H1 (cell line): ENCODE measurements around the gene C2orf42. TPM values are rescaled to one million over a fixed set of nuclear protein-coding genes. Genes with fewer than 3 reads are reported as not detected.

Source experiments
- CTCF ChIA-PET: fragments of 300-600 bp; sonication (Branson Sonifier 250); formaldehyde crosslinking; loops from one replicate; lab custom pipeline; 2021; ENCODE audit not compliant: partially characterized antibody; lab: Charles Lee
- POLR2A ChIA-PET: fragments of 300-600 bp; sonication (Branson Sonifier 250); formaldehyde crosslinking; loops from one replicate; lab custom pipeline; 2021; ENCODE audit warnings: inconsistent platforms; ENCODE audit not compliant: partially characterized antibody; lab: Charles Lee
- DNase-seq, 2 experiments: peaks; one replicate each; pipeline versions ENCODE4 v3.0.0 to v3.0.0-alpha.2; 2010 to 2022; ENCODE audit warnings: low spot score in 2 of 2, low read depth in 1 of 2, mixed read lengths in 1 of 2
- FAIRE-seq: peaks from 2 replicates; lab custom pipeline; 2011; peaks lifted over from hg19 to GRCh38; lab: Jason Lieb, UNC
- H2AFZ ChIP-seq: 2 replicates; pipeline ENCODE4 v1.8.1; 2012; ENCODE audit warnings: low read length, inconsistent platforms
- H2AK5ac ChIP-seq: 2 replicates; pipeline ENCODE4 v1.6.1; 2013; ENCODE audit warnings: low read depth, low read length
- H2BK120ac ChIP-seq: replicated peaks from 2 replicates; pipeline ENCODE3; 2013; ENCODE audit warnings: low read depth, low read length, inconsistent platforms
- H2BK12ac ChIP-seq: 2 replicates; pipeline ENCODE4 v1.6.1; 2013; ENCODE audit warnings: low read depth, low read length
- H2BK15ac ChIP-seq: 2 replicates; pipeline ENCODE4 v1.6.1; 2013; ENCODE audit warnings: low read length
- H2BK20ac ChIP-seq: 2 replicates; pipeline ENCODE4 v1.6.1; 2013; ENCODE audit warnings: low read length
- H2BK5ac ChIP-seq: 2 replicates; pipeline ENCODE4 v1.6.1; 2013; ENCODE audit warnings: low read depth, low read length
- H3K14ac ChIP-seq: 2 replicates; pipeline ENCODE4 v1.6.1; 2013; ENCODE audit warnings: inconsistent platforms; ENCODE audit not compliant: insufficient read length
- H3K18ac ChIP-seq: 2 replicates; pipeline ENCODE4 v1.6.1; 2013; ENCODE audit warnings: low read length; ENCODE audit errors: extremely low read depth
- H3K23ac ChIP-seq: 2 replicates; pipeline ENCODE4 v1.6.1; 2013; ENCODE audit warnings: inconsistent platforms; ENCODE audit not compliant: insufficient read length
- H3K23me2 ChIP-seq: 2 replicates; pipeline ENCODE4 v1.6.1; 2013; ENCODE audit warnings: low read depth, low read length
- H3K27ac ChIP-seq: 2 replicates; pipeline ENCODE4 v1.6.1; 2011; ENCODE audit warnings: low read depth, low read length, inconsistent platforms
- H3K27me3 ChIP-seq, 4 experiments: replicated peaks in 1 of 4; 1 replicate in 1 of 4; 2 replicates in 3 of 4; pipeline versions ENCODE4 v1.6.1 to v1.8.1; 2011 to 2013; ENCODE audit warnings: low read length in 3 of 4, mild to moderate bottlenecking in 3 of 4, inconsistent platforms in 2 of 4, mixed read lengths in 2 of 4, moderate library complexity in 1 of 4; ENCODE audit not compliant: control insufficient read depth in 3 of 4, insufficient read depth in 3 of 4; ENCODE audit errors: extremely low read depth in 1 of 4
- H3K36me3 ChIP-seq, 4 experiments: 2 replicates each; pipeline versions ENCODE4 v1.6.1 to v1.8.1; 2011 to 2013; ENCODE audit warnings: mild to moderate bottlenecking in 4 of 4, low read length in 3 of 4, moderate library complexity in 2 of 4, control low read depth in 1 of 4, inconsistent platforms in 1 of 4; ENCODE audit not compliant: insufficient read depth in 4 of 4, control insufficient read depth in 2 of 4
- H3K4ac ChIP-seq: replicated peaks from 2 replicates; pipeline ENCODE3; 2013; ENCODE audit warnings: low read length, low read depth, mixed read lengths, inconsistent platforms; ENCODE audit not compliant: insufficient read length
- H3K4me1 ChIP-seq, 4 experiments: replicated peaks in 1 of 4; 1 replicate in 1 of 4; 2 replicates in 3 of 4; pipeline versions ENCODE4 v1.6.1 to v1.8.1; 2011 to 2013; ENCODE audit warnings: low read length in 3 of 4, inconsistent platforms in 2 of 4, mixed read lengths in 1 of 4; ENCODE audit not compliant: insufficient read depth in 4 of 4, control insufficient read depth in 3 of 4
- H3K4me2 ChIP-seq, 2 experiments: 2 replicates each; pipeline versions ENCODE4 v1.6.1 to v1.8.1; 2011 to 2013; ENCODE audit warnings: low read depth in 2 of 2, low read length in 2 of 2, control low read depth in 1 of 2, inconsistent platforms in 1 of 2, mild to moderate bottlenecking in 1 of 2; ENCODE audit not compliant: insufficient read depth in 1 of 2
- H3K4me3 ChIP-seq, 4 experiments: fragments of 200-600, 300-600 bp in 1 of 4; sonication (generic), shearing (Covaris generic), sonication (Bioruptor Twin) in 1 of 4; 2 replicates each; pipeline versions ENCODE4 v1.5.1 to v1.8.1; 2011 to 2016; ENCODE audit warnings: low read length in 4 of 4, low read depth in 3 of 4, control low read depth in 2 of 4, inconsistent platforms in 2 of 4, mild to moderate bottlenecking in 2 of 4, mixed read lengths in 1 of 4, moderate library complexity in 1 of 4; ENCODE audit not compliant: insufficient read depth in 2 of 4; ENCODE audit errors: extremely low read depth in 1 of 4
- H3K56ac ChIP-seq: replicated peaks from 2 replicates; pipeline ENCODE3; 2013; ENCODE audit warnings: low read depth, mild to moderate bottlenecking, mixed read lengths, low read length, inconsistent platforms; ENCODE audit not compliant: insufficient read length
- H3K79me1 ChIP-seq: 2 replicates; pipeline ENCODE4 v1.6.1; 2013; ENCODE audit warnings: low read depth, low read length, control low read depth
- H3K79me2 ChIP-seq, 2 experiments: 2 replicates each; pipeline versions ENCODE4 v1.6.1 to v1.8.1; 2012 to 2013; ENCODE audit warnings: low read length in 2 of 2, mild to moderate bottlenecking in 2 of 2, inconsistent platforms in 1 of 2; ENCODE audit not compliant: insufficient read depth in 2 of 2, control insufficient read depth in 1 of 2
- H3K9ac ChIP-seq, 4 experiments: replicated peaks in 1 of 4; 1 replicate in 1 of 4; 2 replicates in 3 of 4; pipeline versions ENCODE4 v1.6.1 to v1.8.1; 2011 to 2013; ENCODE audit warnings: low read depth in 3 of 4, low read length in 3 of 4, control low read depth in 2 of 4, mild to moderate bottlenecking in 2 of 4, moderate library complexity in 2 of 4, inconsistent platforms in 1 of 4; ENCODE audit errors: extremely low read depth in 1 of 4
- H3K9me3 ChIP-seq, 2 experiments: 2 replicates each; pipeline versions ENCODE4 v1.6.1 to v1.8.1; 2012 to 2013; ENCODE audit warnings: mild to moderate bottlenecking in 2 of 2, moderate library complexity in 2 of 2, control low read depth in 1 of 2, inconsistent platforms in 1 of 2, low read depth in 1 of 2, low read length in 1 of 2, mixed read lengths in 1 of 2; ENCODE audit not compliant: insufficient read depth in 2 of 2
- H4K20me1 ChIP-seq, 2 experiments: replicated peaks in 1 of 2; 2 replicates each; pipeline versions ENCODE3 to v1.8.1; 2011 to 2013; ENCODE audit warnings: inconsistent platforms in 2 of 2, low read length in 2 of 2, mild to moderate bottlenecking in 1 of 2; ENCODE audit not compliant: insufficient read depth in 2 of 2, control insufficient read depth in 1 of 2
- H4K5ac ChIP-seq: 2 replicates; pipeline ENCODE4 v1.6.1; 2013; ENCODE audit warnings: low read length, low read depth, mixed read lengths, inconsistent platforms; ENCODE audit not compliant: insufficient read length
- H4K8ac ChIP-seq: 2 replicates; pipeline ENCODE4 v1.8.0; 2013; ENCODE audit warnings: mild to moderate bottlenecking, moderate library complexity, low read length, inconsistent platforms; ENCODE audit not compliant: insufficient read depth; ENCODE audit errors: extremely low read depth
- H4K91ac ChIP-seq: replicated peaks from 2 replicates; pipeline ENCODE3; 2013; ENCODE audit warnings: low read length, mixed read lengths, inconsistent platforms; ENCODE audit not compliant: insufficient read length
- HDAC2 ChIP-seq, 2 experiments: fragments of 300-600 bp in 1 of 2; sonication (generic) in 1 of 2; IDR thresholded peaks; 2 replicates each; pipeline ENCODE4 v1.6.1; 2011 to 2012; ENCODE audit warnings: low read depth in 2 of 2, low read length in 2 of 2, mild to moderate bottlenecking in 2 of 2, moderate library complexity in 2 of 2, borderline replicate concordance in 1 of 2, inconsistent platforms in 1 of 2
- POLR2A ChIP-seq, 2 experiments: IDR thresholded peaks; 1 replicate in 1 of 2; 2 replicates in 1 of 2; pipeline ENCODE4 v1.6.1; 2011; ENCODE audit warnings: low read depth in 2 of 2, low read length in 2 of 2, mild to moderate bottlenecking in 2 of 2; ENCODE audit errors: control extremely low read depth in 1 of 2
- RNF2 ChIP-seq: fragments of 200-900, 300-1000 bp; sonication (generic); IDR thresholded peaks from 2 replicates; pipeline ENCODE4 v1.7.1; 2016; ENCODE audit warnings: borderline replicate concordance, low read depth, mild to moderate bottlenecking, antibody characterized with exemption, low read length; ENCODE audit not compliant: poor library complexity, severe bottlenecking; ENCODE audit errors: missing control alignments
- SP4 ChIP-seq: IDR thresholded peaks from 2 replicates; pipeline ENCODE4 v1.6.1; 2012; ENCODE audit warnings: low read length, inconsistent platforms
- TAF7 ChIP-seq: optimal IDR thresholded peaks from 2 replicates; pipeline ENCODE3; 2011; ENCODE audit warnings: low read depth, mild to moderate bottlenecking, inconsistent platforms, low read length, moderate library complexity, borderline replicate concordance
- WGBS, 2 experiments: shearing (Covaris generic) in 1 of 2; methylation state at CpG; one replicate each; pipeline versions ENCODE4 v1.1.6 to v1.1.7; 2013 to 2015; ENCODE audit warnings: low lambda C conversion rate in 2 of 2, mixed read lengths in 2 of 2, inconsistent platforms in 1 of 2, low coverage in 1 of 2, missing lambda C conversion rate in 1 of 2; ENCODE audit not compliant: insufficient replicate concordance in 2 of 2, insufficient coverage in 1 of 2, insufficient read length in 1 of 2; ENCODE audit errors: extremely low coverage in 1 of 2, missing lambda C conversion rate in 1 of 2; 5-methylcytosine and 5-hydroxymethylcytosine counted together
- polyA plus RNA-seq, 7 experiments: library from polyadenylated mRNA; depleted of rRNA in 3 of 7; stranded (reverse) in 5 of 7; unstranded in 2 of 7; fragments of >200 nt in 5 of 7; fragments of 200-250 nt in 2 of 7; gene quantifications; 1 replicate in 5 of 7; 2 replicates in 1 of 7; 4 replicates in 1 of 7; pipeline versions ENCODE4 v1.2.1 to v1.2.3, GENCODE V29; 2011 to 2013; ENCODE audit warnings: missing spikeins in 2 of 7, mixed read lengths in 2 of 7
- total RNA-seq: library from RNA; stranded (reverse); fragmentation: NEBNext Ultra II Directional; extraction: Animal tissue kit (Norgen Biotek cat#: 25700); gene quantifications from 2 replicates; pipeline ENCODE4 v1.2.1, GENCODE V29; 2021
- TF ChIP-seq, protein P1 (sequence below): IDR thresholded peaks from 2 replicates; pipeline ENCODE4 v1.6.1; 2012; ENCODE audit warnings: low read length, inconsistent platforms

Gene C2orf42
- total and polyA plus RNA-seq, 2 of the 8 experiments (the other 6 are each of a cell fraction or from before 2014, with no cell fraction given): 3.9 to 10.7 TPM

DNA sequence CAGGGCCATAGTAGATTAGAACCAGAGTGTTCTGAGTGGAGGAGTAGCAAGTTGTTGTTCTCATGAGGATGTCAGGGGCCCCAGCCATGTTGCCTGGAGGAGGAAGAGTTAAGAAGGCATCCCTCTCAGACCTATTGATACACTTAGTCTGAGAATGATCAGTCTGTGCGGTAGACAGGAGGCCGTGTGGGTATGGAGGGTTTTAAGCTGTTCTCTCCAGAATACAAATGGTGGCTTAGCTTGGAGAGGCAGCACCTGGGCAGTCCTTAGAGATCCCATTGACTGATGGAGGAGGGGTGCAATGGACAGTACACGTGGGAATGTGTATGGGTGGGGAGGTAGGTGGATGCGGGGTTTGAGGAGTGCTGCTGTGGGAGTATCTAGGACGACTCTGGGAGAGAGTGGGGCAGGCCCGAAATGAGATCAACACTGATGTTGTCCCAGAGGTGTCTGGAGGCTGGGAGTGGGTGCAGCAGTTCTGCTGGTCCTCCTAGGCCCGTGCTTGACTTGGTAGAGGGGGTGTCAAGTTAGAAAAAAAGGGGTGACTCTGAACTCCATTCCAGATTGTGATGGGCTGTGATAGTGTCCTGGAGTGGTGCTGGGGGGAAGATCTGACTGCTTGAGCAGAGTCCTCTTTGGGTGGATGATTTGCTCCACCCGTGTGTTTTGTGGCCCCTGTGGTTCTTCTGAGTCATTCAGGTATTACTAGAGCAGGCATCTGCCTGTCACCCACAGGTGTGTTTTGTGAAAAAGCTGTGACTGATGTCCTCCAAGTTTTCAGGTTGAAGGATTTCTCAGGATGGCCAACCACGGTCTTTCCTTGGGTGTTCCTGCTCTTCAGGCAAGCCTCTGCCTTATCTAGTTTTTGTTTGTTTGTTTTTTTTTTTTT is 44.7 kb downstream of the C2orf42 start:
- no peaks in the 10 kb centered on the region for H3K79me2 ChIP-seq
- peaks cover 12 to 16% (median 13%) of the 10 kb centered on the region in 4 experiments; a peak in 6 of 7 replicates for H3K4me1 ChIP-seq
- H3K14ac ChIP-seq: no peak overlapping the region
- FAIRE-seq (no peak), DNase-seq (no peak)
- H3K18ac ChIP-seq: no peak overlapping the region
- H2BK20ac ChIP-seq: no peak overlapping the region
- H3K56ac ChIP-seq: no peak overlapping the region
- CTCF ChIA-PET: interaction anchor here (3.8 kb wide), 1 partner anchor 233 kb away, joined by 17 read pairs; no protein-coding TSS in a partner anchor
- no peak overlapping the region for H2AK5ac ChIP-seq
- H3K27ac ChIP-seq: no peak overlapping the region
- no peak overlapping the region; the same call in 1 of the 2 replicates for H4K8ac ChIP-seq
- H2BK120ac ChIP-seq: no peak overlapping the region
- H3K23ac ChIP-seq: no peak overlapping the region
- H2BK15ac ChIP-seq: peak overlapping the region; percentile 98; the same call in 1 of the 2 replicates
- no peak overlapping the region for H4K91ac ChIP-seq
- H3K4ac ChIP-seq: no peak overlapping the region
- POLR2A ChIA-PET: interaction anchor here (0.9 to 51.3 kb wide), 6 partner anchors 8 to 232 kb away, joined by 3 to 1553 read pairs (median 39); partner anchors contain the start of genes MXD1 and PCBP1
- no peak overlapping the region for H2AFZ ChIP-seq
- no peaks in the 10 kb centered on the region for H3K27me3 ChIP-seq
- peaks cover 6% of the 10 kb centered on the region for H3K23me2 ChIP-seq
- no peaks in the 10 kb centered on the region for H3K9me3 ChIP-seq
- H3K36me3 ChIP-seq: peaks cover 0 to 7% (median 3%) of the 10 kb centered on the region in 4 experiments; a peak in 2 of 8 replicates
- H2BK12ac ChIP-seq: no peak overlapping the region
- H4K20me1 ChIP-seq: no peaks in the 10 kb centered on the region
- WGBS, 2 experiments: 90% methylated on average over 9 of the region's 9 CpGs; no CpG with 5 or more reads in 1 of the 2 experiments
- H3K4me2 ChIP-seq: no peak overlapping the region
- peak overlapping the region; percentile 24; the same call in 1 of the 2 replicates for H2BK5ac ChIP-seq
- H3K79me1 ChIP-seq: no peaks in the 10 kb centered on the region
- no peak overlapping the region for H4K5ac ChIP-seq
- H3K9ac ChIP-seq: no peak overlapping the region
- H3K4me3 ChIP-seq: no peak overlapping the region
- TF ChIP-seq TAF7 (no peak), RNF2 (no peak), HDAC2 (IDR thresholded peaks at IDR 0.05; ENCODE audit: borderline replicate concordance in 1 of 2, low read depth in 2 of 2, low read length in 2 of 2) (no peak), POLR2A (IDR thresholded peaks at IDR 0.05; ENCODE audit: control extremely low read depth in 1 of 2, low read depth in 2 of 2, low read length in 2 of 2) (no peak), SP4 (no peak)
- TF ChIP-seq, protein P1, sequence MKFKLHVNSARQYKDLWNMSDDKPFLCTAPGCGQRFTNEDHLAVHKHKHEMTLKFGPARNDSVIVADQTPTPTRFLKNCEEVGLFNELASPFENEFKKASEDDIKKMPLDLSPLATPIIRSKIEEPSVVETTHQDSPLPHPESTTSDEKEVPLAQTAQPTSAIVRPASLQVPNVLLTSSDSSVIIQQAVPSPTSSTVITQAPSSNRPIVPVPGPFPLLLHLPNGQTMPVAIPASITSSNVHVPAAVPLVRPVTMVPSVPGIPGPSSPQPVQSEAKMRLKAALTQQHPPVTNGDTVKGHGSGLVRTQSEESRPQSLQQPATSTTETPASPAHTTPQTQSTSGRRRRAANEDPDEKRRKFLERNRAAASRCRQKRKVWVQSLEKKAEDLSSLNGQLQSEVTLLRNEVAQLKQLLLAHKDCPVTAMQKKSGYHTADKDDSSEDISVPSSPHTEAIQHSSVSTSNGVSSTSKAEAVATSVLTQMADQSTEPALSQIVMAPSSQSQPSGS: no peak
